ENCODE measurements around the gene RRAGC. TPM values are rescaled to one million over a fixed set of nuclear protein-coding genes. Genes with fewer than 3 reads are reported as not detected.

The RRAGC gene
- polyA plus RNA-seq, 3 donors, result 6.6 to 10.4 (median 8.0) TPM

DNA sequence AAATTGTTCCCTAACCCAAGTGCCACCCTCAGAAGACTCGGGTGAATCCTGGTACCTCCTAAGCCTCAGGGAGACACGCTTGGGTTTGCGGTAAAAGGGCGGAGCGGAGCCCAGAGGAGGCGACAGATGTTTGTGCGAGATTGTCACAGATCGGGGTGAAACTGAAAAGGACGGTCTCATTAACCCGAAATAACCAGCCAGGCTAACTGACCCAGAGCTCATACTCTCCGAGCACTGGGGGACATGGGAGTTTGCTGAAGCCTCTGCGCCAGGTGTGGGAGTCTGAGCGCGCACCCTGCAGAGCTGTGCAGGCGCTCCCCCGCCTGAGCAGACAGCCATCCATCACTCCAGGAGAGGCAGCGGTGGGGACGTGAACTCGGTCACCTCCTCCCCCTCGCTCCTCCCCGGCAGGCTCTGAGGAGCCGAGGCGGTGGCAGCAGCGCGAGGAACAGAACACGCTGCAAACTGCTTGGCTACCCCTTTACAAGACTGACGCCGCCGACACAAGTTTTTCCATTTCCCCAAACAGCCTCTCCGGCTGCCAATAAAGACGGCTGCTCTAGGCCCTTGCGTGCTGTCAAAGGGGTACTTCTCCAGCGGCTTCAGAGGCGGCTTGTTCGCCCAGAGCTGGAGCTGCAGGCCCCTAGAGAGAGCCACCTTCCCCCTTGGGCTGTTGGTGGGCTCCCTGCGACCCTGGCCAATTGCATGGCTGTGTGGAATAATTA, 43.5 kb downstream of the RRAGC start:
- intact Hi-C loops (cut with micrococcal nuclease), result no loop called here
- H3K27ac ChIP-seq (ENCODE audit: low read depth in 1 of 2, low read length in 2 of 2), result no peak overlapping the region
- no peak overlapping the region for H2AFZ ChIP-seq (ENCODE audit: insufficient read depth, low read depth, low read length, poor library complexity, severe bottlenecking)

GRCh38 chr1:38814984-38815464, 44.5 kb downstream of the RRAGC start:
- no peaks in the 10 kb centered on the region for H4K20me1 ChIP-seq (ENCODE audit: insufficient read depth, low read length)
- WGBS (ENCODE audit: insufficient coverage), result no CpG with 5 or more reads among the region's 1 CpG
- no peak overlapping the region for H2AFZ ChIP-seq (ENCODE audit: insufficient read depth, low read depth, low read length, poor library complexity, severe bottlenecking)
- H3K36me3 Mint-ChIP-seq, result peaks cover 0 to 10% of the 10 kb centered on the region in 2 donors
- no peaks in the 10 kb centered on the region for H3K79me2 ChIP-seq (ENCODE audit: insufficient read depth, low read length)
- H3K27ac ChIP-seq (ENCODE audit: low read depth in 1 of 2, low read length in 2 of 2), result no peak overlapping the region
- TF ChIP-seq CTCF (IDR thresholded peaks at IDR 0.05), result no peak
- H3K36me3 ChIP-seq (replicated peaks in 1 of 2; ENCODE audit: control insufficient read depth in 1 of 2, insufficient read depth in 2 of 2, low read length in 2 of 2), result no peaks in the 10 kb centered on the region
- H3K9me3 Mint-ChIP-seq, result peaks cover 3 to 16% (median 13%) of the 10 kb centered on the region in 7 donors
- H3K4me3 ChIP-seq (replicated peaks in 1 of 3; ENCODE audit: low read depth in 2 of 3, low read length in 3 of 3), result no peak overlapping the region
- DNase-seq, result no peak
- peak overlapping the region in 1 of 2 donors; percentile 63 for H3K4me3 Mint-ChIP-seq
- H3K4me2 ChIP-seq (replicated peaks; ENCODE audit: extremely low read depth, low read length, poor library complexity, severe bottlenecking), result no peak overlapping the region
- H3K9me3 ChIP-seq (replicated peaks in 1 of 2; ENCODE audit: control insufficient read depth in 1 of 2, insufficient read depth in 1 of 2, low read length in 2 of 2), result peaks cover 14 to 23% of the 10 kb centered on the region in 2 donors
- peaks cover 57 to 63% (median 62%) of the 10 kb centered on the region in 3 donors for H3K27me3 Mint-ChIP-seq (ENCODE audit: low read depth in 3 of 3)
- peaks cover 24% of the 10 kb centered on the region for H3K4me1 Mint-ChIP-seq
- peaks cover 37 to 60% of the 10 kb centered on the region in 2 donors for H3K27me3 ChIP-seq (ENCODE audit: control insufficient read depth in 2 of 2, insufficient read depth in 2 of 2, low read length in 2 of 2)
- intact Hi-C loops (cut with micrococcal nuclease), result no loop called here
- no peak overlapping the region for H3K27ac Mint-ChIP-seq
- peaks cover 15 to 18% of the 10 kb centered on the region in 2 donors for H3K4me1 ChIP-seq (ENCODE audit: control insufficient read depth in 1 of 2, insufficient read depth in 2 of 2, low read length in 2 of 2)
- no peak overlapping the region for H3K9ac ChIP-seq (ENCODE audit: insufficient read depth, low read length, poor library complexity, severe bottlenecking)

More for the DNA sequence above, 43.5 kb downstream of the RRAGC start:
- Histone ChIP-seq H3K4me3 (replicated peaks in 1 of 3; ENCODE audit: low read depth in 2 of 3, low read length in 3 of 3) (no peak overlapping the region), H3K79me2 (ENCODE audit: insufficient read depth, low read length) (no peaks in the 10 kb centered on the region), H3K27me3 (ENCODE audit: control insufficient read depth in 2 of 2, insufficient read depth in 2 of 2, low read length in 2 of 2) (peaks cover 37 to 57% of the 10 kb centered on the region in 2 donors), H3K4me1 (ENCODE audit: control insufficient read depth in 1 of 2, insufficient read depth in 2 of 2, low read length in 2 of 2) (peaks cover 15 to 18% of the 10 kb centered on the region in 2 donors), H3K4me2 (replicated peaks; ENCODE audit: extremely low read depth, low read length, poor library complexity, severe bottlenecking) (no peak overlapping the region), H3K9me3 (replicated peaks in 1 of 2; ENCODE audit: control insufficient read depth in 1 of 2, insufficient read depth in 1 of 2, low read length in 2 of 2) (peaks cover 14 to 23% of the 10 kb centered on the region in 2 donors), H3K36me3 (replicated peaks in 1 of 2; ENCODE audit: control insufficient read depth in 1 of 2, insufficient read depth in 2 of 2, low read length in 2 of 2) (no peaks in the 10 kb centered on the region), H3K9ac (ENCODE audit: insufficient read depth, low read length, poor library complexity, severe bottlenecking) (no peak overlapping the region), H4K20me1 (ENCODE audit: insufficient read depth, low read length) (no peaks in the 10 kb centered on the region)
- H3K9me3 Mint-ChIP-seq, result peaks cover 3 to 16% (median 13%) of the 10 kb centered on the region in 7 donors
- no peak for DNase-seq
- TF ChIP-seq CTCF (IDR thresholded peaks at IDR 0.05), result no peak
- H3K36me3 Mint-ChIP-seq, result peaks cover 0 to 10% of the 10 kb centered on the region in 2 donors
- peaks cover 53 to 62% (median 59%) of the 10 kb centered on the region in 3 donors for H3K27me3 Mint-ChIP-seq (ENCODE audit: low read depth in 3 of 3)
- H3K27ac Mint-ChIP-seq, result no peak overlapping the region
- 28% methylated on average over 30 of the region's 36 CpGs for WGBS (ENCODE audit: insufficient coverage)
- peak overlapping the region in 1 of 2 donors; percentile 63 for H3K4me3 Mint-ChIP-seq
- peaks cover 24% of the 10 kb centered on the region for H3K4me1 Mint-ChIP-seq
